HG03442 (cell line): ENCODE measurements around the gene ZNF396.

Experiments
- ATAC-seq: cut with Tn5 transposase; IDR thresholded peaks from one replicate; pipeline ENCODE4 v1.9.1; 2021; ENCODE audit warnings: mild to moderate bottlenecking, moderate library complexity; ENCODE audit not compliant: unreplicated experiment

ZNF396 gene

GRCh38 chr18:35343488-35343935, 33.6 kb downstream of the ZNF396 start:
- no peak for ATAC-seq

GRCh38 chr18:35337286-35337685, 39.9 kb downstream of the ZNF396 start:
- no peak for ATAC-seq

GRCh38 chr18:35335866-35336265, 41.3 kb downstream of the ZNF396 start:
- ATAC-seq = no peak

GRCh38 chr18:35334821-35335220, 42.3 kb downstream of the ZNF396 start:
- no peak for ATAC-seq

GRCh38 chr18:35334212-35334611, 42.9 kb downstream of the ZNF396 start:
- ATAC-seq = no peak

GRCh38 chr18:35331367-35332087, 45.6 kb downstream of the ZNF396 start:
- ATAC-seq = no peak

GRCh38 chr18:35328868-35329267, 48.3 kb downstream of the ZNF396 start:
- no peak for ATAC-seq

GRCh38 chr18:35326695-35327387, 50.3 kb downstream of the ZNF396 start:
- no peak for ATAC-seq

GRCh38 chr18:35324926-35325655, 52.0 kb downstream of the ZNF396 start:
- ATAC-seq = no peak

GRCh38 chr18:35322486-35323458, 54.4 kb downstream of the ZNF396 start:
- no peak for ATAC-seq
